Activated T-cell treated with anti-CD3 and anti-CD28 coated beads, Interleukin-2, amount 50 U/mL, for 72 hours (primary cell): ENCODE results near the gene CMPK2. TPM values are rescaled to one million over a fixed set of nuclear protein-coding genes. Genes with fewer than 3 reads are reported as not detected.

Experiments
- ATAC-seq, 2 donors: fragments of 150-1000 bp; cut with Tn5 transposase; replicated peaks in 1 of 2; 2 replicates each; pipeline ENCODE4 v1.10.0; 2021; ENCODE audit warnings: moderate library complexity in 2 of 2, mild to moderate bottlenecking in 1 of 2
- DNase-seq, 2 donors: peaks; one replicate each; pipeline ENCODE4 v3.0.0; 2021 to 2022; ENCODE audit warnings: mixed read lengths in 1 of 2
- H3K27ac Mint-ChIP-seq: one replicate; pipeline ENCODE4 v1.8.0; 2022; ENCODE audit warnings: mild to moderate bottlenecking, moderate library complexity, mixed read lengths
- H3K27me3 Mint-ChIP-seq: one replicate; pipeline ENCODE4 v1.8.0; 2022; ENCODE audit warnings: low read depth, mixed read lengths
- H3K36me3 Mint-ChIP-seq, 2 donors: one replicate each; pipeline ENCODE4 v1.8.0; 2022; ENCODE audit warnings: mixed read lengths in 2 of 2, mild to moderate bottlenecking in 1 of 2; ENCODE audit not compliant: insufficient read depth in 2 of 2
- H3K4me1 Mint-ChIP-seq: one replicate; pipeline ENCODE4 v1.8.0; 2022; ENCODE audit warnings: low read depth, mixed read lengths
- H3K4me3 Mint-ChIP-seq, 2 donors: one replicate each; pipeline ENCODE4 v1.8.0; 2022; ENCODE audit warnings: mild to moderate bottlenecking in 2 of 2, mixed read lengths in 2 of 2, moderate library complexity in 2 of 2
- H3K9me3 Mint-ChIP-seq, 2 donors: one replicate each; pipeline ENCODE4 v1.8.0; 2022; ENCODE audit warnings: mixed read lengths in 2 of 2
- total RNA-seq, 2 donors: library from RNA; stranded (reverse); gene quantifications; one replicate each; pipeline ENCODE4 v1.2.3, GENCODE V29; 2022

Gene CMPK2
- total RNA-seq, 2 donors from 2014 or later, result 5.7 to 10.6 TPM

DNA sequence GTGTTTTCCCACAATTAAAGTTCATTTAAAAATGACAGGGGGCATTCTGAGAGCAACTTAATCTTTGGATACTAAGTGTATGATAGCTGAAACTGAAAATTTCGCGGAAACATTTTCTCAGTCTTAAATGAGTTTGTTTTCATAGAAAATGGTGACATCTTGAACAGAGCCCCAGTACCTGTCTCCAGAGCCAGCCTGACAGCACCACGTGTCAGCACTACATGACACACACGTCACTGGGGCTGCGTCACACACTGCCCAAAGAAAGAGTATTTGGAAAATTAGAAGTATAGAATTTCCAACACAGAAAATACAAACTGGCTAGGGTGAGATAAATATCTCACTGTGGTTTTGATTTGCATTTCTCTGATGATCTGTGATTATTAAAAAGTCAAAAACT is 50.8 kb downstream of the CMPK2 start:
- no peak for DNase-seq
- Mint-ChIP-seq H3K4me3 (no peak overlapping the region), H3K36me3 (no peaks in the 10 kb centered on the region), H3K9me3 (no peaks in the 10 kb centered on the region), H3K27me3 (peaks cover 40% of the 10 kb centered on the region), H3K27ac (no peak overlapping the region), H3K4me1 (no peaks in the 10 kb centered on the region)
- ATAC-seq, result no peak

DNA sequence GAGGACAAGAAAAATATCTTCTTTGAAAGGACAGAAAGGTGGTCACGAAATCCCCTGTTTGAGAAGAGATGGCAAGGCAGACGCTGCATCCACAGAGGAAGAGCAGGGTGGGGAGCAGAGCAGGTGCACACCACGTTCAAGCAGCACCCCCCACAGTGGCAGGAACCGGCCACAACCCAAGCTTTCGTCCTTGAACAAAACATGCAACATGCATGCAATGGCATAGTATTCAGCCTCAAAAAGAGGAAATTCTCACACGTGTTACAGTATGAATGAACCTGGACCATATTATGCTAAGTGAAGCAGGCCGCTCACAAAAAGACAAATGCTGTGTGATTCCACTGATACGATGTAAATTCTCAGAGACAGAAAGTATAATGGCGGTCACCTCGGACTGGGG is 51.4 kb downstream of the CMPK2 start:
- Mint-ChIP-seq H3K27me3 (peaks cover 36% of the 10 kb centered on the region), H3K9me3 (no peaks in the 10 kb centered on the region), H3K27ac (no peak overlapping the region), H3K4me1 (no peaks in the 10 kb centered on the region), H3K4me3 (no peak overlapping the region), H3K36me3 (no peaks in the 10 kb centered on the region)
- DNase-seq (no peak), ATAC-seq (no peak)

DNA sequence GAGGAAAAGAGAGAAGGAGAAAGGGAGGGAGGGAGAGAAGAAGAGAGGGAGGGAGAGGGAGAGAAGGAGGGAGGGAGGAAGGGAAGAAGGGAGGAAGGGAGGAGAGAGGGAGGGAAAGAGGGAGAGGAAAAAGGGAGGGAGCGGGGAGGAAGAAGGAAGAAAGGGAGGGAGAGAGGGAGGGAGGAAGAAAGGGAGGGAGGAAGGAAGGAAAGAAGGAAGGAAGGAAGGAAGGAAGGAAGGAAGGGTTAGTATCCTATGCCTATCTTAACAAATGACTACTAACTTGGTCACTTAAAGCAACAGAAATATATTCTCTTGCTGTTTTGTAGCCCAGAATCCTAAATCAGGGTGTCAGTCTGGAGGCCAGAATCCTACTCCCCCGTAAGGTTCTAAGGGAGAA is 52.1 kb downstream of the CMPK2 start:
- peaks cover 36% of the 10 kb centered on the region for H3K27me3 Mint-ChIP-seq
- ATAC-seq, result no peak

DNA sequence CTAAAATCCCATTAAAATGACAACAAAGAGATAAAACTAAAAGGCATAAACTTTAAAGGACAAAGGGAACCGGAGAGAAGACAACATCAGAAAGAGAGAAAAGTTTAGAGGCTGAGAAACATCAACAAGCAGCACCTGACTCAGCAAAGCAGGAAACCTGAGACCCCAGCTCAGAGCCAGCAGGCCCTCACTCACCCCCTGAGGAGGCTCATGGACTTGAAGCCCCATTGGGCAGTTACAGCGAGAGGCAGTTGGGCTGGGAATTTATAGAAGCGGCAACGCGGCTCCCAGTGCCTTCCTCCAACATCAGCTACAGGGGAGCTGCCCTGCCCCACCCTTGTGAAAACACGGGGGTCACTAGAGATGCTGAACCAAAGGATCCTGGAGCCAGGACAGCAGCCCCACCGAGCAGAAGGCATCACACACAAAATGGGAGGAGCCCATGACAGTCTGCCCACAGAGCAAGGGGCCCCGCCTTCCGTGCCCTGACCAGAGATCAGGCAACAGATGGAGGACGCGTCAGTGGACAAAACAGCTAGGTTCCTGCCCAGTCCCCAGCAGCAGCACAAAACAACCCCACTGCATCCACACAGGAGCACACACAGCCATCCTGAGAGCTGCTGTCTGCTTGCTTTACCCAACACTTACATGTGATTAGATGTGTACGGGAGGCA is 52.7 kb downstream of the CMPK2 start:
- Mint-ChIP-seq H3K4me1 (no peaks in the 10 kb centered on the region), H3K4me3 (no peak overlapping the region), H3K9me3 (no peaks in the 10 kb centered on the region), H3K27me3 (peaks cover 33% of the 10 kb centered on the region), H3K36me3 (no peaks in the 10 kb centered on the region), H3K27ac (no peak overlapping the region)
- DNase-seq, result no peak
- no peak for ATAC-seq

More for the DNA sequence above, 52.1 kb downstream of the CMPK2 start:
- no peak overlapping the region for H3K27ac Mint-ChIP-seq
- no peaks in the 10 kb centered on the region for H3K36me3 Mint-ChIP-seq
- no peak for DNase-seq
- H3K9me3 Mint-ChIP-seq, result no peaks in the 10 kb centered on the region
- H3K4me1 Mint-ChIP-seq, result no peaks in the 10 kb centered on the region
- H3K4me3 Mint-ChIP-seq, result no peak overlapping the region

DNA sequence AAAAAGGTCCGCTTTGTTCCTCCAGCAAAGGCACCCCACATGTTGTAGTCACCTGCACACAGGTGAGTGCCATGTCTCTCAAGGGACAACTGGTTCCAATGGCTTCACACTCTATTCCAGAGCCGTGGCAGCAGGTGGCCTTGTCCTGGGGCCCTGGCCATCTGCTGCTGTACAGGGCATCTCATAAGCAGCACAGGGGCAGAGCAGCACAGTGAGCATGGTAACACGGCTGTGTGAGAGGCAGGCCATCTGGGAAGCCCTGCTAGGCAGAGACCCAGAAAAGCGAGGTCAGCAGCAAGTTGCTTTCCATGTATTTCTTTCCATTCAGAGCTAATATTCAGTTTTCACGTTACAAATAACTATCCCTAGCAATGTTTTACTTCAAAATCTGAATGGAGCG is 54.7 kb downstream of the CMPK2 start:
- Mint-ChIP-seq H3K27ac (no peak overlapping the region), H3K36me3 (no peaks in the 10 kb centered on the region), H3K27me3 (peaks cover 29% of the 10 kb centered on the region), H3K4me1 (no peaks in the 10 kb centered on the region), H3K4me3 (no peak overlapping the region), H3K9me3 (no peaks in the 10 kb centered on the region)
- DNase-seq, result no peak
- no peak for ATAC-seq

DNA sequence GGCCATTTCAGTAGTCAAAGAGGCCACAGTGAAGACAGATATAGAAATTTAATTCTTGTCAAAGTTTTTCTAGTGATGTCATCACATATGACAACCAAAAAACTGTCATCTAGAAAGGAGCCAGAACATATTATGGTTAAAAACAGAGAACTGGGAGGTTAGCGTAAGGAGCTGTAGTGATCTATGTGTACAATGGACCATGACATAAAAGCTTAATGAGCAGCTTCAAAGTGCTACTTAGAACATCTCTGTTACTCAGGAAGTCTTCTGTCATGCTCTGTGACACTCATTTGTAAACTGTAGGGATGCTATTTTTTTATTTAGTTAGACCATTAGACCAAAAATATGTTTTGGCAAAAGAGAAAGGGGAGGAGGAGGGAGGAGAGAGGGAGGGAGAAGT is 57.3 kb downstream of the CMPK2 start:
- H3K4me1 Mint-ChIP-seq, result peaks cover 6% of the 10 kb centered on the region
- no peak for ATAC-seq
- H3K27me3 Mint-ChIP-seq, result peaks cover 33% of the 10 kb centered on the region

DNA sequence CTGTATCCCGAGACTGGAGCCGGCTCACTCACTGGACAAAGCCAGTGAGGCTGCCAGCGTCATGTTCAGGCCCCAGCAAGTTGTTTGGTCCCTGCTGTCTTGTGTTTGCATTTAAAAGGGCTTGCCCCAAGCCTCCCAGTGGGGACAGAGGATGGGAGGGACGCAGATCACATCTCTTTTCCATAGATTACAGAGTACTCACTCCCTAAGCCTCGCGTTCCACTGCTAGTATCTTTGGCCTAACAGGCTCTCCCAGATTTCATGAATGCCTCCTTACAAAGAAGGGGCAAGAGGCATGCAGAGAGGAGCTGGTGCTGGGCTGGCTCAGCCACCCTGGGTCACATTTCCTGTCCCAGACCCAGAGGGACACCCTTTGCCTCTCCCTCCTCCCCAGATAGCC is 59.1 kb downstream of the CMPK2 start:
- Mint-ChIP-seq H3K36me3 (no peaks in the 10 kb centered on the region), H3K27ac (no peak overlapping the region), H3K27me3 (peaks cover 39% of the 10 kb centered on the region), H3K9me3 (no peaks in the 10 kb centered on the region), H3K4me3 (no peak overlapping the region), H3K4me1 (peaks cover 6% of the 10 kb centered on the region)
- ATAC-seq, result no peak
- no peak for DNase-seq

More for the DNA sequence above, 57.3 kb downstream of the CMPK2 start:
- Mint-ChIP-seq H3K27ac (no peak overlapping the region), H3K4me3 (no peak overlapping the region), H3K36me3 (no peaks in the 10 kb centered on the region), H3K9me3 (no peaks in the 10 kb centered on the region)
- no peak for DNase-seq

DNA sequence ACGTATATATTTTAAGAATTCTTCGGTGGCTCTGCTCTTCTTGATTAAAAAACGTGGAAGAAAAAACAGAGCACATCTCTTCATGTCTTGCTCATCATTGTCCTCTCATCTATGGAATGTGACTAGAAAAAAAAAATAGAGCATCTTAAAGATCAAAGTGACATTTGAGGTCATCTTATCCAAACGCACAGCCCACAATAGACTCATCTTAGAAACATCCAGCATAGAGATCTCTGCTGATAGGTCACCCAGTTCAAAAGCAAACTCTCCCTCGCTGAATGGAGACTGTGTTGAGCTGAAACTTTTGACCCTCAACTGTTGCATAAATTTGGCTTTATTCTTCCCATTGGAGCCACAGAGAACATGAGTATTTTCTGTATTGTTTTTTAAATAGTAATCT is 65.2 kb downstream of the CMPK2 start:
- Mint-ChIP-seq H3K9me3 (no peaks in the 10 kb centered on the region), H3K27me3 (peaks cover 38% of the 10 kb centered on the region), H3K27ac (no peak overlapping the region), H3K36me3 (no peaks in the 10 kb centered on the region), H3K4me1 (peaks cover 6% of the 10 kb centered on the region), H3K4me3 (no peak overlapping the region)
- DNase-seq (no peak), ATAC-seq (no peak)

Other genes with a start within 250 kb of the CMPK2 start
- gene RSAD2, start 11.9 kb upstream of the CMPK2 start, total RNA-seq, result 10 to 100 TPM in 1 of 2 donors, 1 to 10 TPM in 1; 5.4 to 17.8 TPM
- 10 to 100 TPM; 52.1 to 73.9 TPM for gene RNF144A, start 51.5 kb upstream of the CMPK2 start, total RNA-seq